K562 (cell line): ENCODE data around the gene SMIM7. TPM values are rescaled to one million over a fixed set of nuclear protein-coding genes. Genes with fewer than 3 reads are reported as not detected.
A peak's percentile ranks its signal among the peaks of the same experiment; 100 is the strongest.

Experiments used
- DEAF1 ChIP-seq: fragments of 450-650 bp; formaldehyde crosslinking; IDR thresholded peaks from 2 replicates; pipeline ENCODE4 v1.4.0; 2020; ENCODE audit warnings: mild to moderate bottlenecking, moderate library complexity
- DIDO1 ChIP-seq: fragments of 450-650 bp; IDR thresholded peaks from 2 replicates; pipeline ENCODE4 v1.6.1; 2016; ENCODE audit warnings: low read depth, missing biosample characterization, missing genetic modification characterization
- ELF4 ChIP-seq: fragments of 450-650 bp; formaldehyde crosslinking; IDR thresholded peaks from 2 replicates; pipeline ENCODE4 v1.4.0; 2022; ENCODE audit warnings: missing genetic modification characterization
- FOXP4 ChIP-seq: sonication (generic); formaldehyde crosslinking; IDR thresholded peaks from 2 replicates; pipeline ENCODE4 v1.8.0; 2022; ENCODE audit warnings: mild to moderate bottlenecking, missing genetic modification reagents, borderline replicate concordance
- HMBOX1 ChIP-seq: sonication (generic); IDR thresholded peaks from 2 replicates; pipeline ENCODE4 v1.6.1; 2016
- HNRNPLL ChIP-seq: fragments of 200-400 bp; formaldehyde crosslinking; IDR thresholded peaks from 2 replicates; pipeline ENCODE4 v1.6.1; 2017; ENCODE audit warnings: low read length, low read depth, mild to moderate bottlenecking; ENCODE audit not compliant: poor library complexity, severe bottlenecking
- MEIS2 ChIP-seq: fragments of 450-650 bp; IDR thresholded peaks from 2 replicates; pipeline ENCODE4 v1.6.1; 2014; ENCODE audit warnings: mild to moderate bottlenecking; ENCODE audit not compliant: partially characterized antibody
- TCF3 ChIP-seq: sonication (generic); formaldehyde crosslinking; IDR thresholded peaks from 2 replicates; pipeline ENCODE4 v1.4.0; 2020; ENCODE audit warnings: mild to moderate bottlenecking, missing genetic modification reagents
- ZBTB1 ChIP-seq: sonication (generic); formaldehyde crosslinking; IDR thresholded peaks from 2 replicates; pipeline ENCODE4 v1.8.1; 2023; ENCODE audit warnings: missing genetic modification reagents, low read depth, mild to moderate bottlenecking, borderline replicate concordance
- ZBTB7A ChIP-seq: IDR thresholded peaks from 2 replicates; pipeline ENCODE4 v1.6.1; 2011; ENCODE audit warnings: low read depth, mild to moderate bottlenecking, low read length, moderate library complexity, borderline replicate concordance; ENCODE audit not compliant: control insufficient read depth
- ZNF239 ChIP-seq: fragments of 250-450 bp; sonication (Bioruptor Pico); IDR thresholded peaks from 2 replicates; pipeline ENCODE4 v1.4.0; 2020; ENCODE audit warnings: mild to moderate bottlenecking
- ZNF282 ChIP-seq: sonication (generic); formaldehyde crosslinking; IDR thresholded peaks from 2 replicates; pipeline ENCODE4 v1.8.1; 2023; ENCODE audit warnings: missing genetic modification reagents
- polyA plus RNA-seq, 8 experiments: library from polyadenylated mRNA; depleted of rRNA in 4 of 8; stranded (reverse) in 5 of 8; unstranded in 3 of 8; fragments of >200 nt; fragmentation: Nextera tagmentation in 2 of 8; fragmentation: Illumina TruSeq in 1 of 8; extraction: Ambion mirVana in 2 of 8; extraction: Trizol in 1 of 8; gene quantifications; 2 replicates each; pipeline versions ENCODE4 v1.2.1 to v1.2.3, GENCODE V29; 2011 to 2014; ENCODE audit warnings: inconsistent platforms in 1 of 8, missing spikeins in 1 of 8
- total RNA-seq, 7 experiments: library from RNA; depleted of rRNA in 6 of 7; stranded (reverse); fragments of >200 nt in 6 of 7; fragmentation: Illumina TruSeq in 2 of 7; extraction: Trizol in 2 of 7; gene quantifications; 2 replicates each; pipeline versions ENCODE4 v1.2.1 to v1.2.3, GENCODE V29; 2011 to 2021; ENCODE audit warnings: low replicate concordance in 1 of 7

Gene SMIM7
- total and polyA plus RNA-seq, 9 of the 15 experiments (the other 6 are each of a cell fraction or from before 2014, with no cell fraction given) = 55.3 to 265 (median 107) TPM

- TF ChIP-seq ZBTB1 (peak; percentile 49; the same call in 1 of the 2 replicates), ZBTB7A (peak; percentile 100), ZNF282 (0 out of 2 replicates have a peak, but pooled peaks have one; percentile 21), ZNF239 (CRISPR knock-in tag) (no peak), HNRNPLL (peak; percentile 76), ELF4 (peak; percentile 77; the same call in 1 of the 2 replicates), FOXP4 (CRISPR knock-in tag) (0 out of 2 replicates have a peak, but pooled peaks have one; percentile 20), DEAF1 (CRISPR knock-in tag) (no peak), MEIS2 (peak; percentile 82), HMBOX1 (no peak), DIDO1 (tag) (peak; percentile 44; the same call in 1 of the 2 replicates), TCF3 (CRISPR knock-in tag) (0 out of 2 replicates have a peak, but pooled peaks have one; percentile 4)
Observed at GRCh38 chr19:16659832-16660708, at the start of gene SMIM7 (continued).
